Stomach smooth muscle (tissue), 2 donors: ENCODE data around the gene SMARCA4.

Source experiments
- H3K27ac ChIP-seq: one replicate; pipeline ENCODE4 v1.7.0; 2013; ENCODE audit warnings: mild to moderate bottlenecking, low read length, inconsistent platforms
- H3K27me3 ChIP-seq, 2 donors: one replicate each; pipeline ENCODE4 v1.7.0; 2013; ENCODE audit warnings: low read length in 2 of 2; ENCODE audit not compliant: insufficient read depth in 2 of 2, control insufficient read depth in 1 of 2
- H3K36me3 ChIP-seq, 2 donors: one replicate each; pipeline ENCODE4 v1.7.0; 2013; ENCODE audit warnings: low read length in 2 of 2; ENCODE audit not compliant: control insufficient read depth in 2 of 2, insufficient read depth in 2 of 2
- H3K4me1 ChIP-seq: one replicate; pipeline ENCODE4 v1.7.0; 2013; ENCODE audit warnings: low read length; ENCODE audit not compliant: control insufficient read depth, insufficient read depth
- H3K4me3 ChIP-seq, 2 donors: one replicate each; pipeline ENCODE4 v1.7.0; 2013; ENCODE audit warnings: low read length in 2 of 2
- H3K9ac ChIP-seq, 2 donors: one replicate each; pipeline ENCODE4 v1.7.0; 2013; ENCODE audit warnings: low read length in 2 of 2, mild to moderate bottlenecking in 1 of 2
- H3K9me3 ChIP-seq, 2 donors: one replicate each; pipeline ENCODE4 v1.7.0; 2013; ENCODE audit warnings: low read length in 2 of 2; ENCODE audit not compliant: control insufficient read depth in 2 of 2
- donor health status: healthy.
- donor health status: Pancreatic carcinoma.

SMARCA4 gene

DNA sequence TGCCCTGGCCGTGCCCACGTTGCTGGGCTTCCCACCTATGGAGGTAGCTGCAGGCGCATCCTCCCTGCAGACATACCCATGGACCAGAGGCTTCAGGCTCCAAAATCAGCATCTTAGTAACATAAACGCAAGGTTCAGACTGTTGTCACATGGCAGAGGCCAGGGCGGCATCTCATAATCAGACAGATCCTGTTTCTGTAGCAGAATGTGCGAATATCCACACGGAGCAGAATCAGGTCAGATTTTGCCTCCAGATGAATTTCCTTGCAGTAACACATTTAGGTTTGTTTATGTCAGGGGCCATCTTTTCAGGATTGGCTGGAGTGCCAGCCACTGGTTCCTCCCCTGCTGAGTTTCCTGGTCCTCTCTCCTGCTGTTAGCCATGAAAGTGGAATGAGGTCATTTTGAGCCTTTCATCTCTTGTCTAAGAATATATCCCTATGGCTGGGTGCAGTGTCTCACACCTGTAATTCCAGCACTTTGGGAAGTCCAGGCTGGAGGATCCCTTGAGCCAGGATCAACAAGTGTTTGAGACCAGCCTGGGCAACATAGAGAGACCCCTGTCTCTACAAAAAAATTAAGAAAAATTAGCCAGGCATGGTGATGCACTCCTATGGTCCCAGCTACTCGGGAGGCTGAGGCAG lies 20.5 kb downstream of the SMARCA4 start:
- peaks cover 9% of the 10 kb centered on the region for H3K4me1 ChIP-seq
- no peak overlapping the region for H3K4me3 ChIP-seq
- H3K27me3 ChIP-seq = no peaks in the 10 kb centered on the region
- peaks cover 15% of the 10 kb centered on the region in 2 donors for H3K36me3 ChIP-seq
- no peak overlapping the region for H3K9ac ChIP-seq
- H3K27ac ChIP-seq = no peak overlapping the region
- H3K9me3 ChIP-seq = no peaks in the 10 kb centered on the region

DNA sequence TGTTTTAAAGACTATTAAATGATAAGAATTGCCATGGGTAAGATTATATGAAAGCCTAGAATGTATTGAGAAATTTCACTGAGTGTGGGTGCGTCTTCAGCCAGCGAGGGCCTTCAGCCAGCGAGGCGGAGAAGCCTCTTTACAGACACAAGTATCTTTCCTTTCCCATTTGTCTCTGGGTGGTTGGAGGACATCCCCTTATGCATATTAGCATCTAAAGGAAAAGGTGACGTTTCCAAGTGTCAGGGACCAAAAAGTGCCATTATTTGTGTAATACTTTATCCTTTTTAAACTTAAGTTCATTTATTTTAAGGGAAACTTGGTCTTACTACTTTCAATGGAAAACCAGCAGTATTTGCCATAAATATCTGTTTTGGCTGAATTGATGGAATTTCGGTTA lies 22.2 kb downstream of the SMARCA4 start:
- Histone ChIP-seq H3K4me1 (no peaks in the 10 kb centered on the region), H3K9ac (no peak overlapping the region), H3K4me3 (no peak overlapping the region), H3K9me3 (no peaks in the 10 kb centered on the region), H3K27ac (no peak overlapping the region), H3K27me3 (no peaks in the 10 kb centered on the region), H3K36me3 (peaks cover 25% of the 10 kb centered on the region in 2 donors)

DNA sequence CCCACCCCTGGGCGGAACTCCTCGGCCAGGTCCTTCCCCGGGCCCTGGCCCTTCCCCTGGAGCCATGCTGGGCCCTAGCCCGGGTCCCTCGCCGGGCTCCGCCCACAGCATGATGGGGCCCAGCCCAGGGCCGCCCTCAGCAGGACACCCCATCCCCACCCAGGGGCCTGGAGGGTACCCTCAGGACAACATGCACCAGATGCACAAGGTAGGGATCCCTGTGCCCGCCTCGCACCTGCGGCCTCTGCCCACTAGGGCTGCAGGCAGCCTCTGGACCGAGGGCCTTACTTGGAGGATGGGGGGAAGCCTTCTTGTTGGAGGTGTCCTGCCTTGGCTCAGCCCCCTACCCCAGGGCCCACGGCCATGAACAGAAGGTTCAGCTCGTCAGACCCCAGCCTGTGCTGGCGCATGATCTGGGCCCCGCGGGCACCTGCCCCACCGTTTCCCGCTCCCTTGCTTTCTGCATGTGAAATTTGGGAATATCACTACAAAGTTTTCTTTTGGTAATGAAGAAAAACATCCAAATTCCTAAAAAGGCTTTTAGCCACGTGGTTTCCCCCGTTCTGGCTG lies 23.4 kb downstream of the SMARCA4 start:
- H3K36me3 ChIP-seq = peaks cover 29 to 35% of the 10 kb centered on the region in 2 donors

DNA sequence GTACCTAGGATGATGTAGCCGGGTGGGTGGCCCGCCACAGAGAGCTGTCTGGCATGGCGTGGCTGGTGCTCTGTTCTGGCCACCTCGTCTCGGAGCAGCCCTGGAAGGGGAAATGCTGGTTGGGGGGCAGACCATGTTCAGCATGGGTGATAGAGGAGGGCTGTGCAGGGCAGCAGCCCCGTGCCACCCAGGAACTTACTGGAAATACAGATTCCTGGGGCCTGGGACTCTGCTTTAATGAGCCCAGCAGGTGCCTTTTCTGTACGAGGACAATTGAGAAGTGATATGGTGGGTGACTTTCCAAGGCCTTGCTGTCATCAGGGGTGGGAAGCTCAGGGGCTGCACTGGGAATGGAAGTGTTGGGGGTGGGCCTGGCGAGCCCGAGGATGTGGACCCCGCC lies 24.7 kb downstream of the SMARCA4 start:
- peaks cover 30 to 42% of the 10 kb centered on the region in 2 donors for H3K36me3 ChIP-seq
- H3K9ac ChIP-seq = no peak overlapping the region
- no peaks in the 10 kb centered on the region for H3K27me3 ChIP-seq
- no peak overlapping the region for H3K27ac ChIP-seq
- H3K4me1 ChIP-seq = no peaks in the 10 kb centered on the region
- H3K4me3 ChIP-seq = no peak overlapping the region
- no peaks in the 10 kb centered on the region for H3K9me3 ChIP-seq

More for the DNA sequence above, 23.4 kb downstream of the SMARCA4 start:
- no peak overlapping the region for H3K4me3 ChIP-seq
- no peak overlapping the region for H3K27ac ChIP-seq
- H3K27me3 ChIP-seq = no peaks in the 10 kb centered on the region
- H3K9me3 ChIP-seq = no peaks in the 10 kb centered on the region
- H3K4me1 ChIP-seq = no peaks in the 10 kb centered on the region
- H3K9ac ChIP-seq = no peak overlapping the region

DNA sequence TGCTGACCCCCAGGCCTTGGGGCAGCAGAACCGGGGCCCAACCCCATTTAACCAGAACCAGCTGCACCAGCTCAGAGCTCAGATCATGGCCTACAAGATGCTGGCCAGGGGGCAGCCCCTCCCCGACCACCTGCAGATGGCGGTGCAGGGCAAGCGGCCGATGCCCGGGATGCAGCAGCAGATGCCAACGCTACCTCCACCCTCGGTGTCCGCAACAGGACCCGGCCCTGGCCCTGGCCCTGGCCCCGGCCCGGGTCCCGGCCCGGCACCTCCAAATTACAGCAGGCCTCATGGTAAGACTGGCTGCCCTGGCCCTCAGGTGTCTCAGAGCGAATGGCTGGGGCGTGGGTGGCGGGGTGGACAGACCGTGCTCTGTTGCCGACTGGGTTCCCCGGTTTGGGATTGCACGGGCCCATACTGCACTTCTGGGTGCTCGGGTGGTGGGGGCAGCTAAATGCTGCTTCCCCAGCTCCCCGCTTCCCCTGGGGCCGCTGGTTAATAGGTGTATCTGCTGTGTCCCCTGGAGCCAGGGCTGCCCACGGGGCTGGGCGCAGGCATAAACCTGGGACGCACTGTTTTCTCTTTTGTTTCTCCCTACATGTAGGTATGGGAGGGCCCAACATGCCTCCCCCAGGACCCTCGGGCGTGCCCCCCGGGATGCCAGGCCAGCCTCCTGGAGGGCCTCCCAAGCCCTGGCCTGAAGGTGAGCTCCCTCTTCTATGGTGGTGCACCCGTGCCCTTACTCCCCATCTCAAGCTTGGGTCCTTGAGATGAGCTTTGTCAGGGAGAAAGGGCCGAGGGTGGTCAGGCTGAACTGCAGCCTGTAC lies 25.7 kb downstream of the SMARCA4 start:
- H3K27ac ChIP-seq = no peak overlapping the region
- peaks cover 37 to 51% of the 10 kb centered on the region in 2 donors for H3K36me3 ChIP-seq
- H3K9me3 ChIP-seq = no peaks in the 10 kb centered on the region
- H3K4me1 ChIP-seq = no peaks in the 10 kb centered on the region
- no peak overlapping the region for H3K9ac ChIP-seq
- H3K27me3 ChIP-seq = no peaks in the 10 kb centered on the region
- H3K4me3 ChIP-seq = no peak overlapping the region

DNA sequence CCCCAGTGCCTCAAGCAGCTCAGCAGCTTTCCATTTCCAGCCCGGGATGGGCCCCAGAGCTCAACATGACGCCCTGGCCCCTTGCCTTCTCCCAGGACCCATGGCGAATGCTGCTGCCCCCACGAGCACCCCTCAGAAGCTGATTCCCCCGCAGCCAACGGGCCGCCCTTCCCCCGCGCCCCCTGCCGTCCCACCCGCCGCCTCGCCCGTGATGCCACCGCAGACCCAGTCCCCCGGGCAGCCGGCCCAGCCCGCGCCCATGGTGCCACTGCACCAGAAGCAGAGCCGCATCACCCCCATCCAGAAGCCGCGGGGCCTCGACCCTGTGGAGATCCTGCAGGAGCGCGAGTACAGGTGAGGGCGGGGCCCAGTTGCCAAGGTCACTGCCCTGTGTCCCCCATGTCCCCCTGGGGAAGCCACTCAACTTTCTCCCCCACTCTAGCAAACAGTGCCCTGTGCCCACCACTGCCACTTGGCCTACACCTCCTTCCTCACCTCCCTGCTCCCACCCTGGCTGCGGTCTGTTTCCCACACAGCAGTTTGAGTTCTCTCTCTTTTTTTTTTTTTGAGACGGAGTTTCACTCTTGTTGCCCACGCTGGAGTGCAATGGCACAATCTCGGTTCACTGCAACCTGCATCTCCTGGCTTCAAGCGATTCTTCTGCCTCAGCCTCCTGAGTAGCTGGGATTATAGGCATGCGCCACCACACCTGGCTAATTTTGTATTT lies 26.9 kb downstream of the SMARCA4 start:
- Histone ChIP-seq H3K36me3 (peaks cover 39 to 54% of the 10 kb centered on the region in 2 donors), H3K9me3 (no peaks in the 10 kb centered on the region), H3K27ac (no peak overlapping the region), H3K4me3 (no peak overlapping the region), H3K27me3 (no peaks in the 10 kb centered on the region), H3K9ac (no peak overlapping the region), H3K4me1 (no peaks in the 10 kb centered on the region)

DNA sequence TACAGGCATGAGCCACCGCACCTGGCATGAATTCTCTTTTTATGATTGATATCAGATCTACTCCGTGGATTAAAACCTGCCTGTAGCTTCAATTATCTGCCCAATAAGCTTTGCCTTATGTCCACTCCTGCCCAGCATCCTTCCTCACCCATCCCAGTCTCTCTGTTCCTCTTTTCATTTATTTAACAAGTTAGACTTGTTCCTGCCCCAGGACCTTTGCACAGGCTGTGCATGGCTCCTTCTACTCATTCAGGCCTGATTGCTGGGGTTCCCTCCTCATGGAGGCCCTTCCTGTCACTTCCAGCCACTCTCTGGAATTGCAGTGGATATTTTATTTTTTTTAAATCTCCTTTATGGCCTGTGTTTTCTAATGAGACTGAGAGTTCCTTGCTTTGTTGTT lies 27.6 kb downstream of the SMARCA4 start:
- Histone ChIP-seq H3K27me3 (no peaks in the 10 kb centered on the region), H3K9ac (no peak overlapping the region), H3K9me3 (no peaks in the 10 kb centered on the region), H3K27ac (no peak overlapping the region), H3K36me3 (peaks cover 39 to 54% of the 10 kb centered on the region in 2 donors), H3K4me1 (no peaks in the 10 kb centered on the region), H3K4me3 (no peak overlapping the region)

DNA sequence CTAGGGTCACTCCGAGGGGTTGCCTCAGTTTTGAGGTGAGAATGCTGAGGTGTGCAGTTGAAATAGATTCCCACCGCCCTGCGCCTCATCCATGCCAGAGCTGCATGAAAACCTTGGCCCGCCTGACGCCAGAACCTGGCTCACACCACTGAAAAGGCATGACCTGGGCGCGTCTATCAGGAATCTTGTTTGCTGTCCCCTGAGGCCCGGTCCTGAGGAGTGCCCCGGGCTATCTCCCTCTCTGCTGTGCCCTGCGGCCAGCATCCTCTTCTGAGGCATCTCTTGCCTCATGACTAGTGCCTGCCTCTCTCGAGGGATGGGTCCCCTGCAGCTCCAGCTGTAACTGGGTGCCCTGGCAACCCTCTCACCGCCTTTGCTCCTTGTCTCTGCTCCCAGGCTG lies 28.1 kb downstream of the SMARCA4 start:
- Histone ChIP-seq H3K36me3 (peaks cover 39 to 54% of the 10 kb centered on the region in 2 donors), H3K27ac (no peak overlapping the region), H3K9ac (no peak overlapping the region), H3K9me3 (no peaks in the 10 kb centered on the region), H3K27me3 (no peaks in the 10 kb centered on the region), H3K4me3 (no peak overlapping the region), H3K4me1 (no peaks in the 10 kb centered on the region)

DNA sequence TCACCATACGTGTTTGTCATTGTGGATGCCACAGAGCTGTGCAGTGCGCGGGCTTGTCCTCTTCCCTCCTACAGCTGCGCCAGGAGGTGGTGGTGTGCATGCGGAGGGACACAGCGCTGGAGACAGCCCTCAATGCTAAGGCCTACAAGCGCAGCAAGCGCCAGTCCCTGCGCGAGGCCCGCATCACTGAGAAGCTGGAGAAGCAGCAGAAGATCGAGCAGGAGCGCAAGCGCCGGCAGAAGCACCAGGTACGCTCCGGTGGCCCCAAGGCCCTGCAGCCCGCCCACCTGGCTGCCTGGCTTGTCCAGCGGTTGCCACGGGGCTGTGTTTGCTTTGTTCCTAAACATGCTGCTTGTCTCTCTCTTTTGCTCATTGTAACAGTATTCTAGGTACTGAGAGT lies 30.2 kb downstream of the SMARCA4 start:
- Histone ChIP-seq H3K9me3 (no peaks in the 10 kb centered on the region), H3K36me3 (peaks cover 41 to 52% of the 10 kb centered on the region in 2 donors), H3K4me1 (no peaks in the 10 kb centered on the region), H3K4me3 (no peak overlapping the region), H3K27me3 (no peaks in the 10 kb centered on the region), H3K9ac (no peak overlapping the region), H3K27ac (no peak overlapping the region)

DNA sequence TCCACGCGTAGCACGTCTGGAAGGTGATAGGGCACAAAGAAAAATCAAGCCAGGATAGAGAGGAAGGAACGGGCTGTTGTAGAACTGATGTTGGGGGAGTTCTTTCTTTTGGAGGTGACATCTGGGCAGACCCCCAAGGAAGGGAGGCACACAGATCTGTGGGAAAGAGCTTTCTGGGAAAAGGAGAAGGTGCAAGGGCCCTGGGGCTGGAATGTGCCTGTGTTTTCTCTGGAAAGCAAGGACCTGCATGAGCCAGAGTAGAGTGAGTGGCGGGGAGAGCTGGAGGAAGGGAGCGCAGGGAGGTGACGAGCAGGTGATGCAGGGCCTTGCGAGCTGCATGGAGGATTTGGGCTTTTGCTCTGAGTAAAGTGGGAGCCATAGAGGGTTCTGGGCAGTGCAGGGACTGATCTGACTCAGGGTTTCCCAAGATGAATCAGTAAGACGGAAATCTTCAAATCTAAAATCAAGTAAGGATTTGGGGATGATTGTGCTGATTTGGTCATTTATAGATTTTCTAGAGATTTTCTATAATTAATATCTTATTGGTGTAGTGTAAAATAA lies 30.8 kb downstream of the SMARCA4 start:
- Histone ChIP-seq H3K4me1 (no peaks in the 10 kb centered on the region), H3K9me3 (no peaks in the 10 kb centered on the region), H3K4me3 (no peak overlapping the region), H3K9ac (no peak overlapping the region), H3K27ac (no peak overlapping the region), H3K27me3 (no peaks in the 10 kb centered on the region), H3K36me3 (peaks cover 42 to 56% of the 10 kb centered on the region in 2 donors)
